Measurements from ENCODE around the gene SRP14. TPM values are rescaled to one million over a fixed set of nuclear protein-coding genes. Genes with fewer than 3 reads are reported as not detected.
A peak's percentile ranks its signal among the peaks of the same experiment; 100 is the strongest.
"Not testable (repeated sequence)": the region's sequence is repeated elsewhere in the genome, so short reads cannot be mapped to it uniquely, and the experiment has no call there.

Gene SRP14
- total RNA-seq, 2 experiments from 2014 or later, result 124 to 157 TPM

- intact Hi-C loops (cut with DNase I, micrococcal nuclease); DNase-seq; H3K27me3 Mint-ChIP-seq; POLR2A ChIA-PET; H3K4me3 Mint-ChIP-seq; H3K4me1 Mint-ChIP-seq; CTCF ChIA-PET; ATAC-seq; H3K27ac Mint-ChIP-seq: not testable (repeated sequence)
- peaks cover 20% of the 10 kb centered on the region for H3K9me3 Mint-ChIP-seq (ENCODE audit: low read depth)
- H3K36me3 Mint-ChIP-seq (ENCODE audit: low read depth), result peaks cover 57% of the 10 kb centered on the region
Observed at GRCh38 chr15:40013372-40013771, 25.6 kb downstream of the SRP14 start.

GRCh38 chr15:40011303-40011702, 27.7 kb downstream of the SRP14 start:
- Mint-ChIP-seq H3K4me3 (no peak overlapping the region), H3K27ac (no peak overlapping the region), H3K9me3 (ENCODE audit: low read depth) (peaks cover 20% of the 10 kb centered on the region), H3K4me1 (no peaks in the 10 kb centered on the region), H3K27me3 (no peaks in the 10 kb centered on the region), H3K36me3 (ENCODE audit: low read depth) (peaks cover 60% of the 10 kb centered on the region)
- ATAC-seq, result no peak
- POLR2A ChIA-PET, result no interaction called here
- CTCF ChIA-PET, result interaction anchor here (1.1 to 1.2 kb wide), 2 partner anchors 8 to 11 kb away, joined by 3 to 4 read pairs; no protein-coding TSS in a partner anchor
- intact Hi-C loops (cut with DNase I, micrococcal nuclease), result no loop called here
- no peak for DNase-seq

DNA sequence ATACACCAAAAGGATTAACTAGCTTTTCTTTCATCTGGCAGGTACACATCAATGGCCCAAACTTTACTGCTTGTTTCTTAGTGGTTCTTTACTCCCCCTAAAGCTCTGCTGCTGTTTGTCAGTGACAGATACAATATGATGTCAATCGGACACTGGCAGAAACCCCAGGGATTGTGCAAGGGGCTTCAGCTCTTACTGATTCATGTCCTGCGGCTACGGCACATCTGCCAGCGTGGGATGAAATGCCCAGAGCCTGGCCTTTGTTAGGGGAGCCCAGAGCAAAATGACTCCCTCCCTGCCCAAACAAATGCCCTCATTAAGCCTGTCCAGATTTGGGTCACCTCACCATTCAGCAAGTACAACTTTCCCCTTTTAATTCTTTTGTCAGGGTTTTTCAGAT, 28.3 kb downstream of the SRP14 start:
- intact Hi-C loops (cut with DNase I, micrococcal nuclease), result no loop called here
- CTCF ChIA-PET, result interaction anchor here (1.1 to 1.2 kb wide), 2 partner anchors 9 to 12 kb away, joined by 3 to 4 read pairs; no protein-coding TSS in a partner anchor
- Mint-ChIP-seq H3K36me3 (ENCODE audit: low read depth) (peaks cover 62% of the 10 kb centered on the region), H3K4me3 (no peak overlapping the region), H3K4me1 (no peaks in the 10 kb centered on the region), H3K27me3 (no peaks in the 10 kb centered on the region), H3K27ac (no peak overlapping the region), H3K9me3 (ENCODE audit: low read depth) (peaks cover 20% of the 10 kb centered on the region)
- no peak for DNase-seq
- POLR2A ChIA-PET, result no interaction called here
- no peak for ATAC-seq

DNA sequence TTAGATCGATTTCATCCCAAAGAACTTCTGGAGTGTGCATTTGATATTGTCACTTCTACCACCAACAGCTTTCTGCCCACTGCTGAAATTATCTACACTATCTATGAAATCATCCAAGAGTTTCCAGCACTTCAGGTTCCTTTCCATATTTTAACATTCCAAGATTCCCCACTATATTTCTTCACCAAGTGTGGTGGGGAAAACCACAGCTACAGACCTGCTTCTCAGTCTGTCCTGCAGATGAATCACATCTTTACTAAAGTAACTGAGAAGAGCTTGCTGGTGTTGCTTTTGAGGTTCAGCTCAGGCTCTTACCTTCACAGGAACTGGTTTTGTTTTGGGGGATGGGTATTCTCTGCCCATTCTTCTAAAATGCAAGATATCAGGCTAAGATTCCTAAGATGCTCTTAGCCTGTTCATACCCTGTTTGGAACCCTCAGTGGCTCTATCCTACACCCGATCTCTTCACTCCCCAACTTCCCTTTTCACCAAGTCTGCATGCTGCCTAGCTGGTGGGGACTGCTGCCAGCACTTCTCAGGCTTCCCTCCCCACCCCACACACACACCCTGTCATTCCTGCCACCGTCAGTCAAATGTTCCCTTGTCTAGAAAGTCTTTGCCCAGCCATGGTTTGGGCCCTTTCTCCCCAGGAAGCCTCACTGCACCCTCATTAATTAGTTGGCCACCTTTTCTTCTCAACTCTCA, 30.8 kb downstream of the SRP14 start:
- ATAC-seq (no peak), DNase-seq (no peak)
- no peaks in the 10 kb centered on the region for H3K4me1 Mint-ChIP-seq
- H3K4me3 Mint-ChIP-seq, result no peak overlapping the region
- H3K36me3 Mint-ChIP-seq (ENCODE audit: low read depth), result peaks cover 49% of the 10 kb centered on the region
- ChIA-PET CTCF (interaction anchor here (0.9 to 1.1 kb wide), 3 partner anchors 55 to 223 kb away, joined by 3 read pairs; no protein-coding TSS in a partner anchor), POLR2A (no interaction called here)
- H3K27ac Mint-ChIP-seq, result peak overlapping the region; percentile 44
- intact Hi-C loops (cut with DNase I, micrococcal nuclease), result no loop called here
- H3K9me3 Mint-ChIP-seq (ENCODE audit: low read depth), result peaks cover under 1% of the 10 kb centered on the region
- H3K27me3 Mint-ChIP-seq, result no peaks in the 10 kb centered on the region

- Mint-ChIP-seq H3K36me3 (ENCODE audit: low read depth) (peaks cover 42% of the 10 kb centered on the region), H3K27me3 (no peaks in the 10 kb centered on the region), H3K9me3 (ENCODE audit: low read depth) (no peaks in the 10 kb centered on the region), H3K4me3 (no peak overlapping the region), H3K27ac (no peak overlapping the region), H3K4me1 (no peaks in the 10 kb centered on the region)
- intact Hi-C loops (cut with DNase I, micrococcal nuclease), result no loop called here
- CTCF ChIA-PET, result interaction anchor here (0.8 to 1.0 kb wide), 3 partner anchors 44 to 222 kb away, joined by 3 read pairs; no protein-coding TSS in a partner anchor
- DNase-seq, result no peak
- no peak for ATAC-seq
- POLR2A ChIA-PET, result no interaction called here
Observed at GRCh38 chr15:40006646-40007045, 32.3 kb downstream of the SRP14 start.

DNA sequence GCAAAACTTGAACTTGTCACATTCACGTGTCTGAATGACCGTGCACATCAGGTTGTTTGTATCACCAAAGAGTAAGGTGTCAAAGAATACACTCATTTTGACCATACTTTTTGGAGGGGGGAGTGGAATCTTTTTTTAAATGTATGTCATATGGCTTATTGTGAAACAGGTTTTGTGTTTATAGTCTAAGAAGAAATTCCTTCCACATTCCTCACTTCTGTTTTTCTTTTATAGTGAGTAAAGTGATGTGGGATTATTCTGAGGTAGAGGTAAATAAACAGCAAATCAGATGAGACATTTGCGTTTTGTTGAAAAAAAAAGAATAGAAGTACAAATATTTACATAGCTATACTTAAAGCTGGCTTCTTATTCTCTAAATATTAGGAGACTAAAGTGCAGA, 33.0 kb downstream of the SRP14 start:
- H3K4me3 Mint-ChIP-seq, result no peak overlapping the region
- H3K27me3 Mint-ChIP-seq, result no peaks in the 10 kb centered on the region
- ATAC-seq (no peak), DNase-seq (no peak)
- intact Hi-C loops (cut with DNase I, micrococcal nuclease), result no loop called here
- H3K4me1 Mint-ChIP-seq, result no peaks in the 10 kb centered on the region
- ChIA-PET CTCF (interaction anchor here (0.8 kb wide), 2 partner anchors 71 to 221 kb away, joined by 3 read pairs; no protein-coding TSS in a partner anchor), POLR2A (no interaction called here)
- H3K9me3 Mint-ChIP-seq (ENCODE audit: low read depth), result no peaks in the 10 kb centered on the region
- H3K36me3 Mint-ChIP-seq (ENCODE audit: low read depth), result peaks cover 40% of the 10 kb centered on the region
- no peak overlapping the region for H3K27ac Mint-ChIP-seq

- Mint-ChIP-seq H3K9me3 (ENCODE audit: low read depth) (no peaks in the 10 kb centered on the region), H3K4me3 (no peak overlapping the region), H3K27ac (no peak overlapping the region), H3K36me3 (ENCODE audit: low read depth) (peaks cover 33% of the 10 kb centered on the region), H3K4me1 (no peaks in the 10 kb centered on the region), H3K27me3 (no peaks in the 10 kb centered on the region)
- ChIA-PET CTCF (interaction anchor here (0.5 to 1.6 kb wide), 5 partner anchors 15 to 509 kb away, joined by 3 to 4 read pairs (median 3); no protein-coding TSS in a partner anchor), POLR2A (no interaction called here)
- DNase-seq (no peak), ATAC-seq (no peak)
- intact Hi-C loops (cut with DNase I, micrococcal nuclease), result no loop called here
Observed at GRCh38 chr15:40003116-40003916, 35.7 kb downstream of the SRP14 start.

- Mint-ChIP-seq H3K27ac (no peak overlapping the region), H3K4me1 (no peaks in the 10 kb centered on the region), H3K27me3 (no peaks in the 10 kb centered on the region), H3K9me3 (ENCODE audit: low read depth) (no peaks in the 10 kb centered on the region), H3K4me3 (no peak overlapping the region), H3K36me3 (ENCODE audit: low read depth) (peaks cover 30% of the 10 kb centered on the region)
- no peak for DNase-seq
- ATAC-seq, result no peak
- ChIA-PET CTCF (interaction anchor here (0.9 to 1.6 kb wide), 3 partner anchors 13 to 273 kb away, joined by 3 to 4 read pairs (median 4); no protein-coding TSS in a partner anchor), POLR2A (interaction anchor here (0.6 kb wide), 1 partner anchor 233 kb away, joined by 4 read pairs; no protein-coding TSS in a partner anchor)
- intact Hi-C loops (cut with DNase I, micrococcal nuclease), result no loop called here
Observed at GRCh38 chr15:40002295-40002694, 36.7 kb downstream of the SRP14 start.

- Mint-ChIP-seq H3K4me1 (no peaks in the 10 kb centered on the region), H3K27ac (no peak overlapping the region), H3K4me3 (no peak overlapping the region), H3K27me3 (no peaks in the 10 kb centered on the region), H3K36me3 (ENCODE audit: low read depth) (peaks cover 30% of the 10 kb centered on the region), H3K9me3 (ENCODE audit: low read depth) (no peaks in the 10 kb centered on the region)
- intact Hi-C loops (cut with DNase I, micrococcal nuclease), result no loop called here
- POLR2A ChIA-PET, result no interaction called here
- no peak for ATAC-seq
- CTCF ChIA-PET, result interaction anchor here (1.0 kb wide), 1 partner anchor 12 kb away, joined by 5 read pairs; no protein-coding TSS in a partner anchor
- DNase-seq, result no peak
Observed at GRCh38 chr15:39999538-40000200, 39.3 kb downstream of the SRP14 start.

DNA sequence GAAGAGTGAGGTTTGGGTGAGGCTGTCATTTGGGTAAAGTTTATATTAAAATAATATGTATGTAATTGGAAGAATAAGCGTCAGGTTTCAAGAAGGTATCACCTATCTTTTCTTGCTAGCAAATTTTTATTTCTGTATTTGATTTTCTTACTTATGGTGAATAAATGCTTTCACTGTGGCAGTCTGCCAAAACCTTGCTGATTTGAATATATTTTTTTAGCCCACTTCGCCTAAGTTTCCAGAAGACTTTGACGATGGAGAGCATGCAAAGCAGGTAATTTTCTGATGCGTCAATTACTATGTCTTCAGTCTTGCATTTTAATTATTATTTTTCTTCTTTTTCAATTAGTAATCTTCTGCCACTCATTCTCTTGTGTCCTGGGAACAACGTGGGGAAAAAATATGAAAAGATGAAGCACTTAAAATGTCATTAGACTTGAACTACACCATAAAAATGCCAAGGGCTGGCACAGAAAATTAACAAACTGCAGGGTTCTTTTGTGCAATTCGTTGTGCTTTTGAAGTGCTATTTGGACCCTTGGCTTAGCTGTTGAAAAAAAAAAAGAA, 40.4 kb downstream of the SRP14 start:
- no peaks in the 10 kb centered on the region for H3K9me3 Mint-ChIP-seq (ENCODE audit: low read depth)
- H3K36me3 Mint-ChIP-seq (ENCODE audit: low read depth), result peaks cover 29% of the 10 kb centered on the region
- ChIA-PET POLR2A (no interaction called here), CTCF (interaction anchor here (0.6 to 1.0 kb wide), 2 partner anchors 11 to 276 kb away, joined by 3 to 5 read pairs; no protein-coding TSS in a partner anchor)
- intact Hi-C loops (cut with DNase I, micrococcal nuclease), result no loop called here
- DNase-seq (no peak), ATAC-seq (no peak)
- no peak overlapping the region for H3K4me3 Mint-ChIP-seq
- H3K27ac Mint-ChIP-seq, result no peak overlapping the region
- H3K4me1 Mint-ChIP-seq, result no peaks in the 10 kb centered on the region
- H3K27me3 Mint-ChIP-seq, result no peaks in the 10 kb centered on the region

GRCh38 chr15:39997639-39998038, 41.3 kb downstream of the SRP14 start:
- DNase-seq (no peak), ATAC-seq (no peak)
- CTCF ChIA-PET, result interaction anchor here (0.6 kb wide), 1 partner anchor 277 kb away, joined by 3 read pairs; no protein-coding TSS in a partner anchor
- Mint-ChIP-seq H3K27me3 (no peaks in the 10 kb centered on the region), H3K9me3 (ENCODE audit: low read depth) (no peaks in the 10 kb centered on the region), H3K4me3 (no peak overlapping the region), H3K36me3 (ENCODE audit: low read depth) (peaks cover 25% of the 10 kb centered on the region), H3K27ac (no peak overlapping the region), H3K4me1 (no peaks in the 10 kb centered on the region)
- POLR2A ChIA-PET, result no interaction called here
- intact Hi-C loops (cut with DNase I, micrococcal nuclease), result no loop called here

All from activated CD4-positive, alpha-beta T cell treated with anti-CD3 and anti-CD28 coated beads for 36 hours (primary cell).